VCaP (cell line): ENCODE results near the gene KRTAP9-2.
"Not testable (repeated sequence)": the region's sequence is repeated elsewhere in the genome, so short reads cannot be mapped to it uniquely, and the experiment has no call there.

Experiments
- H3K27ac ChIP-seq: fragments of 450-650 bp; 2 replicates; pipeline ENCODE4 v1.5.1; 2017
- CTCF ChIP-seq: fragments of 450-650 bp; conservative IDR thresholded peaks from 2 replicates; pipeline ENCODE4 v1.5.1; 2017; ENCODE audit warnings: mild to moderate bottlenecking, moderate library complexity

The KRTAP9-2 gene

DNA sequence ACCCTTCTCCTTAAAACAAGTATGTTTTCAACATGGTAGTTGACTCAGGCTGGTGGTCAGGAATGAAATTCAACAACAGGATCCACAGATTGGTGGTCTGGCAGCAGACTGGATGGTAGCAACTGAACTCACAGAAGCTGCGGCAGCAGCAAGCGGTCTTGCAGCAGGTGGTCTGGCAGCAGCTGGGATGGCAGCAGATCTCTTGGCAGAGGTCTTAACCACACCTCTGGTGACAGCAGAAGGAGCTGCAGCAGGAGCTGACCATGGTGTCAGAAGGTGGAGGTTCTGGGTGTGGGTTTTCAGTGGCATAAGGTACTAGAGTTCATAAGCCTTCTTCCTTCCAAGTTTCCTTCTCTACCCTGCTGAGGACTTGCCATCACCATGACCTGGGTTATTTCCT lies 39.6 kb upstream of the KRTAP9-2 start:
- no peak overlapping the region for H3K27ac ChIP-seq
- no peak for TF ChIP-seq CTCF

- not testable (repeated sequence) for H3K27ac ChIP-seq
Observed at GRCh38 chr17:41189837-41190318, 36.6 kb upstream of the KRTAP9-2 start, which contains the start of gene KRTAP9-1. Gene KRTAP9-1 (plus strand): TSS chr17:41189887. CDS start chr17:41189887, 0 bp downstream.

DNA sequence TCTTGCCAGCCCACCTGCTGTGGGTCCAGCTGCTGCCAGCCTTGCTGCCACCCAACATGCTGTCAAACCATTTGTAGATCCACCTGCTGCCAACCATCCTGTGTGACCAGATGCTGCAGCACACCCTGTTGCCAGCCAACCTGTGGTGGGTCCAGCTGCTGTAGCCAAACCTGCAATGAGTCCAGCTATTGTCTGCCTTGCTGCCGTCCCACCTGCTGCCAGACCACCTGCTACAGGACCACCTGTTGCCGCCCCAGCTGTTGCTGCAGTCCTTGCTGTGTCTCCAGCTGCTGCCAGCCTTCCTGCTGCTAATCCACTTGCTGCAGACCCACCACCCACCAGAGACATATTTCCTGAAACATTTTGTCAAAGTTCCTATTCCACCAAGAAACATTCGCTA lies 36.1 kb upstream of the KRTAP9-2 start:
- no peak overlapping the region for H3K27ac ChIP-seq
- TF ChIP-seq CTCF, result no peak

- no peak for TF ChIP-seq CTCF
- H3K27ac ChIP-seq, result no peak overlapping the region
Observed at GRCh38 chr17:41196068-41196467, 30.4 kb upstream of the KRTAP9-2 start.

- no peak for TF ChIP-seq CTCF
- H3K27ac ChIP-seq, result no peak overlapping the region
Observed at GRCh38 chr17:41199421-41200078, 26.9 kb upstream of the KRTAP9-2 start.

GRCh38 chr17:41211845-41212466 lies 14.5 kb upstream of the KRTAP9-2 start:
- no peak for TF ChIP-seq CTCF
- no peak overlapping the region for H3K27ac ChIP-seq

DNA sequence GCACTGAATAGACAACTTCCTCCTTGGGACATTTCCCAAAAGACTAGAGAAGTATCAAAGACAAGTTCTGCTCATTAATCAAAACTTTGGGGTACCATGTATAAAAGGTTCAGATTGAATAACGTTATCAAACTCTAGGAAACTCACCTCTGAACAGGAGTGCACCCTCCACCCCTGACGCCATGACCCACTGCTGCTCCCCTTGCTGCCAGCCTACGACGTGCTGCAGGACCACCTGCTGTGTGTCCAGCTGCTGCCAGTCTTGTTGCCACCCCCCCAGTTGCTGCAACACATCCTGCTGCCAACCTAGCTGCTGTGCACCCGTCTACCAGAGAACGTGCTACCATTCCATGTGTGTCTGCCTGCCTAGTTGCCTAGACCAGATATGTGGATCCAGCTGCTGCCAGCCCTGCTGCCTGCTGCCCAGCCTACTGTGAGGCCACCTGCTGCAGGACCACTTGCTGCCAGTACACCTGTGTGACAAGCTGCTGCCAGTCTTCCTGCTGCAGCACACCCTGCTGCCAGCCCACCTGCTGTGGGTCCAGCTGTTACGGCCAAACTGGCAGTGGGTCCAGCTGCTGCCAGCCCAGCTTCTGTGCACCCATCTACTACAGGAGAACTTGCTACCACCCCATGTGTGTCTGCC lies 13.8 kb upstream of the KRTAP9-2 start:
- no peak overlapping the region for H3K27ac ChIP-seq
- TF ChIP-seq CTCF, result no peak
